ENCODE results near the gene F7.

DNA sequence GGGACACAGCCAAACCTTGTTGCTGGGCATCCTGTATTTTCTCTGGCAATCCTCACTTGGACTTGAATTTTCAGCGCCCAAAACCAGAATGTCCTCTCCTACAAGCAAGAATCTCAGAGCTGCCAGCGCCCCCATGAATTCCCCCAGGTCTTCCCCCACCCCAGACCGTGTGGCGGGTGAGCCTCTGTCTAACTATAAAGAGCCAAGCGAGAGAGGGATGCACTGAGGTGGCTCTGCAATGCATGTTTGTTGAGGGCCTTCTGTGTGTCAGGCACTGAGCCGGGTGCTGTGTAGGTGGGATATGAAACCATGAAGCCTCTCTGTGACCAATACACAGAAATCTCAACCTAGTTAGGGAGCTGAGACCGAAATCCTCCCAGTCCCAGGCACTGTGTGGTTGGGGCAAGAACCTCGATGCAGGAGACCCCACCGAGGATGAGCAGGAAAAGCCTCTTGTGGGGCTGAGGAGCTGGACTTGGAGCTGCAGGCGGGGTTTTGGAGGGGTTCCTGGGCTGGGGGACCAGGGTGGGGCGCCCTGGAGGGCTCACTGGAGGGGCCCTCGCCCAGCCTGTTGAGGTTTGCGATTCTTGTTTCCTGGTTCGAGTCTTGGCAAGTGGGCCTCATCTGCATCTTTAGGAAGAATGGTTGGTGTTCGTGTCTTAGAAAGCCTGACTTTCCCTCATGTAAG is 40.5 kb downstream of the F7 start:
- no peak for TF ChIP-seq SUZ12 (IDR thresholded peaks at IDR 0.05; ENCODE audit: extremely low read depth, insufficient read depth, insufficient read length)
- no peak for TF ChIP-seq ZNF274 (IDR thresholded peaks at IDR 0.05; ENCODE audit: low read depth, low read length)
